Gastroesophageal sphincter (tissue), 3 donors: ENCODE data around the gene SLC17A9.

ENCODE experiments used
- POLR2A ChIP-seq, 2 donors: fragments of 450-650 bp; IDR thresholded peaks; one replicate each; pipeline ENCODE4 v1.6.1; 2017; ENCODE audit warnings: antibody characterized with exemption in 2 of 2, mild to moderate bottlenecking in 2 of 2, moderate library complexity in 1 of 2
- TF ChIP-seq, protein P1 (sequence below), 4 experiments: fragments of 200-600 bp in 2 of 4; fragments of 450-650 bp in 2 of 4; sonication (generic) in 1 of 4; IDR thresholded peaks; one replicate each; pipeline ENCODE4 v1.5.1; 2017 to 2019; ENCODE audit warnings: antibody characterized with exemption in 4 of 4, mild to moderate bottlenecking in 2 of 4, moderate library complexity in 2 of 4

DNA sequence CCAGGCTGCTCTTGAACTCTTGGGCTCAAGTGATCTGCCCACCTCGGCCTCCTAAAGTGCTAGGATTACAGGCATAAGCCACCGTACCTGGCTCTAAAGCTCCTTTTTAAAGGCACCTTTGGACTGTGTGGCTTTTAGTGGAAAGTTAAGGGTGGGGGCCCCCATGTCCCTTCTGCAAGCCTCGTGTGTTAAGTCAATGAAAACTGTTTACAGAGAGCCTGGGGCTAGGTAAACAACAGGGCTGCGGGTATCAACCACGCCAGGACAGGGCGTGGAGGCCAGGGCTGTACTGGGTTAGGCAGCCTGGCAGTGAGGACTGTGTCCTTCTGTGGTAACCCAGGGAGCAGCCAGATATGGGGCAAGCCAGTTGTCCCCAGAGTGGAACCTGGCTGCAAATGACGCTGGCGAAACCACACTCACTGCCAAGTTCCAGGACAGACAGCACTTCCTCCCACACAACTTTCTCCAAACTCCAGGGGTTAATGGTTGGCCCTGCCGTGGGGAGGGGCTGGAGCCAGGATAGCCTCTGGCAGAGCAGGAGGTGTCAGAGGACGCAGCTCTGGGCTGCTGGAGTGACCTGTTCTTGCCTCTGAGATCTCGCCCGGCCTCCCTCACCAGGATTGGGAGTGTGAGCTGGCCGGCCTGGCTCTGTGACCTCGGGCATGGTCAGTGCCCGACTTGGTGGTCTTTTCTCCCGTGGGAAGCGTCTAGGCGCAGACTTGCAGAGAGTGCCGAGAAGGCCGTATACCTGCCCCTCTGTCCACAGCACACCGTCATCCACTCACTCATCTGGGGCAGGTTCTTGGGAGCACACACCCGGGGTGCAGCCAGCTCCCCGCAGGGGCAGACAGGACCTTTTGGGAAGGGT is 3.2 kb downstream of the SLC17A9 start:
- TF ChIP-seq, protein P1, sequence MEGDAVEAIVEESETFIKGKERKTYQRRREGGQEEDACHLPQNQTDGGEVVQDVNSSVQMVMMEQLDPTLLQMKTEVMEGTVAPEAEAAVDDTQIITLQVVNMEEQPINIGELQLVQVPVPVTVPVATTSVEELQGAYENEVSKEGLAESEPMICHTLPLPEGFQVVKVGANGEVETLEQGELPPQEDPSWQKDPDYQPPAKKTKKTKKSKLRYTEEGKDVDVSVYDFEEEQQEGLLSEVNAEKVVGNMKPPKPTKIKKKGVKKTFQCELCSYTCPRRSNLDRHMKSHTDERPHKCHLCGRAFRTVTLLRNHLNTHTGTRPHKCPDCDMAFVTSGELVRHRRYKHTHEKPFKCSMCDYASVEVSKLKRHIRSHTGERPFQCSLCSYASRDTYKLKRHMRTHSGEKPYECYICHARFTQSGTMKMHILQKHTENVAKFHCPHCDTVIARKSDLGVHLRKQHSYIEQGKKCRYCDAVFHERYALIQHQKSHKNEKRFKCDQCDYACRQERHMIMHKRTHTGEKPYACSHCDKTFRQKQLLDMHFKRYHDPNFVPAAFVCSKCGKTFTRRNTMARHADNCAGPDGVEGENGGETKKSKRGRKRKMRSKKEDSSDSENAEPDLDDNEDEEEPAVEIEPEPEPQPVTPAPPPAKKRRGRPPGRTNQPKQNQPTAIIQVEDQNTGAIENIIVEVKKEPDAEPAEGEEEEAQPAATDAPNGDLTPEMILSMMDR (IDR thresholded peaks at IDR 0.05): no peak
- no peak for TF ChIP-seq POLR2A (IDR thresholded peaks at IDR 0.05)
